ENCODE data around the gene CYSTM1. TPM values are rescaled to one million over a fixed set of nuclear protein-coding genes. Genes with fewer than 3 reads are reported as not detected.

The CYSTM1 gene
- total RNA-seq, 2 experiments from 2014 or later = 21.4 to 36.7 TPM

- intact Hi-C loops (cut with micrococcal nuclease; ENCODE audit: unreplicated experiment) = no loop called here
- DNase-seq (ENCODE audit: low spot score) = no peak
- ChIA-PET CTCF (ENCODE audit: unreplicated experiment) (interaction anchor here (1.5 kb wide), 1 partner anchor 9 kb away, joined by 3 read pairs; no protein-coding TSS in a partner anchor), POLR2A (interaction anchor here (0.7 to 1.6 kb wide), 3 partner anchors 59 to 249 kb away, joined by 3 to 5 read pairs (median 4); no protein-coding TSS in a partner anchor)
- no TSS peak for BruUV-seq (replicated peaks)
- no peak for TF ChIP-seq CTCF (conservative IDR thresholded peaks at IDR 0.05; ENCODE audit: low read length)
- TF ChIP-seq EZH2phosphoT487 (IDR thresholded peaks at IDR 0.05; ENCODE audit: borderline replicate concordance, low read depth, low read length) = no peak
- no peaks in the 10 kb centered on the region for H3K9me3 ChIP-seq (ENCODE audit: low read length)
- no peak overlapping the region for H3K27ac ChIP-seq (ENCODE audit: low read depth, low read length, poor library complexity, severe bottlenecking)
- no peaks in the 10 kb centered on the region for H4K20me1 ChIP-seq (ENCODE audit: insufficient read depth, low read length)
- no peak overlapping the region for H2AFZ ChIP-seq (ENCODE audit: low read length)
- no peaks in the 10 kb centered on the region for H3K36me3 ChIP-seq (ENCODE audit: insufficient read depth, low read length)
- no peak overlapping the region for H3K4me3 ChIP-seq (ENCODE audit: low read depth, low read length, poor library complexity, severe bottlenecking)
- no peaks in the 10 kb centered on the region for H3K79me2 ChIP-seq (ENCODE audit: insufficient read depth, low read depth, low read length)
- H3K4me1 ChIP-seq (ENCODE audit: insufficient read depth, low read length, poor library complexity, severe bottlenecking) = peaks cover 8% of the 10 kb centered on the region
- no peak overlapping the region for H3K4me2 ChIP-seq (ENCODE audit: low read length)
- no peaks in the 10 kb centered on the region for H3K9me2 ChIP-seq (ENCODE audit: insufficient read depth, low read length)
Observed at GRCh38 chr5:140134277-140134935, 40.6 kb upstream of the CYSTM1 start.

GRCh38 chr5:140135127-140135526 lies 39.9 kb upstream of the CYSTM1 start:
- Histone ChIP-seq H3K27ac (ENCODE audit: low read depth, low read length, poor library complexity, severe bottlenecking) (no peak overlapping the region), H3K4me1 (ENCODE audit: insufficient read depth, low read length, poor library complexity, severe bottlenecking) (peaks cover 8% of the 10 kb centered on the region), H3K4me3 (ENCODE audit: low read depth, low read length, poor library complexity, severe bottlenecking) (no peak overlapping the region), H3K9me3 (ENCODE audit: low read length) (no peaks in the 10 kb centered on the region), H4K20me1 (ENCODE audit: insufficient read depth, low read length) (no peaks in the 10 kb centered on the region), H2AFZ (ENCODE audit: low read length) (no peak overlapping the region), H3K9me2 (ENCODE audit: insufficient read depth, low read length) (no peaks in the 10 kb centered on the region), H3K4me2 (ENCODE audit: low read length) (no peak overlapping the region), H3K79me2 (ENCODE audit: insufficient read depth, low read depth, low read length) (no peaks in the 10 kb centered on the region), H3K36me3 (ENCODE audit: insufficient read depth, low read length) (no peaks in the 10 kb centered on the region)
- TF ChIP-seq EZH2phosphoT487 (IDR thresholded peaks at IDR 0.05; ENCODE audit: borderline replicate concordance, low read depth, low read length) (no peak), CTCF (conservative IDR thresholded peaks at IDR 0.05; ENCODE audit: low read length) (no peak)
- no TSS peak for BruUV-seq (replicated peaks)
- CTCF ChIA-PET (ENCODE audit: unreplicated experiment) = interaction anchor here (0.6 kb wide), 1 partner anchor 9 kb away, joined by 3 read pairs; no protein-coding TSS in a partner anchor
- DNase-seq (ENCODE audit: low spot score) = no peak
- intact Hi-C loops (cut with micrococcal nuclease; ENCODE audit: unreplicated experiment) = no loop called here
- POLR2A ChIA-PET = interaction anchor here (1.2 to 1.6 kb wide), 2 partner anchors 62 to 248 kb away, joined by 3 to 4 read pairs; no protein-coding TSS in a partner anchor

GRCh38 chr5:140136624-140137023 lies 38.4 kb upstream of the CYSTM1 start:
- H3K4me3 ChIP-seq (ENCODE audit: low read depth, low read length, poor library complexity, severe bottlenecking) = no peak overlapping the region
- no peak for DNase-seq (ENCODE audit: low spot score)
- H3K79me2 ChIP-seq (ENCODE audit: insufficient read depth, low read depth, low read length) = no peaks in the 10 kb centered on the region
- no peaks in the 10 kb centered on the region for H3K36me3 ChIP-seq (ENCODE audit: insufficient read depth, low read length)
- no peak overlapping the region for H2AFZ ChIP-seq (ENCODE audit: low read length)
- ChIA-PET POLR2A (no interaction called here), CTCF (ENCODE audit: unreplicated experiment) (no interaction called here)
- no TSS peak for BruUV-seq (replicated peaks)
- H3K9me2 ChIP-seq (ENCODE audit: insufficient read depth, low read length) = no peaks in the 10 kb centered on the region
- no peak overlapping the region for H3K4me2 ChIP-seq (ENCODE audit: low read length)
- H3K4me1 ChIP-seq (ENCODE audit: insufficient read depth, low read length, poor library complexity, severe bottlenecking) = peaks cover 6% of the 10 kb centered on the region
- no peak for TF ChIP-seq EZH2phosphoT487 (IDR thresholded peaks at IDR 0.05; ENCODE audit: borderline replicate concordance, low read depth, low read length)
- H3K9me3 ChIP-seq (ENCODE audit: low read length) = no peaks in the 10 kb centered on the region
- no peak overlapping the region for H3K27ac ChIP-seq (ENCODE audit: low read depth, low read length, poor library complexity, severe bottlenecking)
- H4K20me1 ChIP-seq (ENCODE audit: insufficient read depth, low read length) = no peaks in the 10 kb centered on the region
- intact Hi-C loops (cut with micrococcal nuclease; ENCODE audit: unreplicated experiment) = no loop called here
